Activated naive CD8-positive, alpha-beta T cell treated with anti-CD3 and anti-CD28 coated beads, Interleukin-2, amount 10 ng/mL, durations not matched to agents 7 days and 5 days (primary cell): Measurements from ENCODE around the gene FAM117A. TPM values are rescaled to one million over a fixed set of nuclear protein-coding genes. Genes with fewer than 3 reads are reported as not detected.
"Not testable (repeated sequence)": the region's sequence is repeated elsewhere in the genome, so short reads cannot be mapped to it uniquely, and the experiment has no call there.

Experiments used
- ATAC-seq: fragments of 150-1000 bp; cut with Tn5 transposase; one replicate; pipeline ENCODE4 v1.10.0; 2021; ENCODE audit warnings: low read depth, moderate library complexity
- POLR2A ChIA-PET: fragments of 350-600 bp; sonication (Branson Sonifier 250); formaldehyde crosslinking; loops from one replicate; lab custom pipeline; 2021; ENCODE audit warnings: antibody characterized with exemption; lab: Charles Lee
- DNase-seq: peaks from one replicate; pipeline ENCODE4 v3.0.0; 2021
- H3K27ac Mint-ChIP-seq: one replicate; pipeline ENCODE4 v1.8.0; 2022; ENCODE audit warnings: mild to moderate bottlenecking, mixed read lengths
- H3K27me3 Mint-ChIP-seq: one replicate; pipeline ENCODE4 v1.8.0; 2022; ENCODE audit warnings: mild to moderate bottlenecking, moderate library complexity, mixed read lengths
- H3K36me3 Mint-ChIP-seq: one replicate; pipeline ENCODE4 v1.8.0; 2021; ENCODE audit warnings: mild to moderate bottlenecking, mixed read lengths
- H3K4me1 Mint-ChIP-seq: one replicate; pipeline ENCODE4 v1.8.0; 2021; ENCODE audit warnings: mixed read lengths
- H3K4me3 Mint-ChIP-seq: one replicate; pipeline ENCODE4 v1.8.0; 2022; ENCODE audit warnings: mild to moderate bottlenecking, moderate library complexity, mixed read lengths
- H3K9me3 Mint-ChIP-seq: one replicate; pipeline ENCODE4 v1.8.0; 2021; ENCODE audit warnings: mixed read lengths
- total RNA-seq, 2 experiments: library from RNA; stranded (reverse); gene quantifications; one replicate each; pipeline ENCODE4 v1.2.3, GENCODE V29; 2021

FAM117A gene
- total RNA-seq, 2 experiments from 2014 or later = 47.0 to 57.2 TPM

DNA sequence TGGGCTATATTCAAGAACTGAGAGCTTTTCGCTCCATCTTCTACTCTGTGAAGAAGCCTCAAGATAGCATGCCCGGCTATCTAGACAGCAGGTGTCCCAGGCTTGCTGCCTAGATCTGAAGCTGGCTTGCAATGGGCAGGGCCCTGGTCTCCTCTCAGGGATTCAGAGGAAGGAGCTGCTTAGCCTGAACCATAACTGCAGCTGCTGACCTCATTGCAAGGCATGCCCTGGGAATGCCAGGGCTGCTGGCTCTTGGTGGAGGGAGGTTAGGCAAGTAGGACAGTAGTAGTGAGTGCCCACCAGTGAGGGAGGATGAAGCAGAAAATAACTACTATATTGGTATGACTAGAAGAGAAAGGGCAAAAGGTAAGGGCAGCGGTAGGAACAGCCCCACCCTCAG is 34.9 kb downstream of the FAM117A start:
- H3K9me3 Mint-ChIP-seq = no peaks in the 10 kb centered on the region
- peaks cover 25% of the 10 kb centered on the region for H3K4me1 Mint-ChIP-seq
- H3K27me3 Mint-ChIP-seq = no peaks in the 10 kb centered on the region
- POLR2A ChIA-PET = interaction anchor here (1.1 kb wide), 1 partner anchor 35 kb away, joined by 4 read pairs; the partner anchor contains the start of gene FAM117A
- no peak for DNase-seq
- H3K27ac Mint-ChIP-seq = peak overlapping the region; percentile 52
- H3K36me3 Mint-ChIP-seq = peaks cover 34% of the 10 kb centered on the region
- no peak overlapping the region for H3K4me3 Mint-ChIP-seq
- no peak for ATAC-seq

DNA sequence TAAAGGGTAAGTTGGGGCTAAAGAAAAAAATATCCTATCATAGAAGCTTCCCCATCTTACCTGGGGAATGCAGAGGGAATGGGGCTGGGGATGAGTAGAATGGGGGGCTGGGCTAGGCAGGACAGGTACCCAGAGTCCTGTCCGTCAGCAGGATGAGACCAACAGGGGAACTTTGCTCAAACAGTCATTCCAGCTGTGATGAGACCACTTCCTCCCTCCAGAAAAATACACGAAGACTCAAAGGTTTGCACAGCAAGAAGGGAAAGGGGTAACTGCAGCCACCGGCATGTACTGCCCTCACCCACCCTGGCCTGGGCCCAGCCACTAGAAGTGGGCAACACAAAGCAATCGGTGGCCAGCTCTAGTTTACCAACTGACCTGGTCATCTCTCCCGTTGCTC is 35.5 kb downstream of the FAM117A start:
- H3K36me3 Mint-ChIP-seq = peaks cover 35% of the 10 kb centered on the region
- DNase-seq (no peak), ATAC-seq (no peak)
- H3K27ac Mint-ChIP-seq = peak overlapping the region; percentile 6
- H3K4me1 Mint-ChIP-seq = peaks cover 27% of the 10 kb centered on the region
- no peaks in the 10 kb centered on the region for H3K27me3 Mint-ChIP-seq
- H3K4me3 Mint-ChIP-seq = no peak overlapping the region
- no peaks in the 10 kb centered on the region for H3K9me3 Mint-ChIP-seq
- POLR2A ChIA-PET = interaction anchor here (1.0 to 1.1 kb wide), 2 partner anchors 9 to 36 kb away, joined by 3 to 4 read pairs; partner anchors contain the start of gene FAM117A

DNA sequence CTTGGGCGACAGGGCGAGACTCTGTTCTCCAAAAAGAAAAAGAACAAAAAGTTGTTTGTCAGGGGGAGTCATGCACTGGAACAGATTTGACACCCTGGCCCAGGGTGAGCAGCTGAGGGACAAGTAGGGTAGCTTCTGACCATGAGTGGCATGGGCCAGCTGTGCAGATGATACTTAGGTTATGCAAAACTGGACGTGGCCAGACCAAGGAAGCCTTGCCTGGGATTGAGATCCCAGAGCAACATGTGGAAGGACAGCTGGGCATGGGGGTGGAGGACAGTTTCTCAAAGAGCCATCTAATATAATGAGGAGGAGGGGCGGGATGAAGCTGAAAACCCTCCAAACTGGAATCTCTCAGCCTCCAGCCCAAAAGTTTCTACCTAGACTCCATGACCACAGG is 36.6 kb downstream of the FAM117A start:
- Mint-ChIP-seq H3K4me3 (no peak overlapping the region), H3K36me3 (peaks cover 31% of the 10 kb centered on the region), H3K27me3 (no peaks in the 10 kb centered on the region), H3K9me3 (no peaks in the 10 kb centered on the region), H3K4me1 (peaks cover 28% of the 10 kb centered on the region), H3K27ac (no peak overlapping the region)
- POLR2A ChIA-PET = interaction anchor here (0.5 to 1.2 kb wide), 2 partner anchors 37 to 50 kb away, joined by 3 to 4 read pairs; no protein-coding TSS in a partner anchor
- ATAC-seq = no peak
- DNase-seq = no peak

DNA sequence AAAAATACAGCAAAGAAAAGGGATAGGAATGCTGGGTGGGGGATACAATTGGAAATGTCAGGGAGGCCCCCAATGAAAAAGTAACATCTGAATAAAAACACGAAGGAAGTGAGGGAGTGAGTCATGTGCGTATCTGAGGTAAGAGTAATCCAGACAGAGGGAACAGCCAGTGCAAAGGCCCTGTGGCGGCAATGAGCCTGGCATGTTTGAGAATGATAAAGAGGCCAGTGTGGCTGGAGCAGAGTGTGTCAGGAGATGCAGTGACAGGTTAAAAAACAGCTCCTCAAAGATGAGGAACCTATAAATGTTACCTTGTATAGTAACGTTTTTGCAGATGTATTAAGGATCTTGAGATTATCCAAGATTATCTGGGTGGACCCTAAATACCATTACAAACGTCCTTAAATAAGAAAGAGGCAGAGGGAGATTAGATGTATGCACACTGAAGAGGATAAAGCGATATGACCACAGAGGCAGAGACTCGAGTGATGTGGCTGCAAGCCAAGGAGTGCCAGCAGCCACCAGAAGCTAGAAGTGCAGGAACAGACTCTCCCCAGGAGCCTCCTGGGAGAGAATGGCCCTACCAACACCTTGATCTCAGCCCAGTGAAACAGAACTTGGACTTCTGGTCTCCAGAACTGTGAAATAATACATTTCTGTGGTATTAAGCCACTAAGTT is 38.3 kb downstream of the FAM117A start:
- Mint-ChIP-seq H3K4me1 (peaks cover 23% of the 10 kb centered on the region), H3K27me3 (no peaks in the 10 kb centered on the region), H3K36me3 (peaks cover 25% of the 10 kb centered on the region), H3K9me3 (no peaks in the 10 kb centered on the region), H3K27ac (no peak overlapping the region), H3K4me3 (no peak overlapping the region)
- ATAC-seq (no peak), DNase-seq (no peak)
- POLR2A ChIA-PET = no interaction called here

DNA sequence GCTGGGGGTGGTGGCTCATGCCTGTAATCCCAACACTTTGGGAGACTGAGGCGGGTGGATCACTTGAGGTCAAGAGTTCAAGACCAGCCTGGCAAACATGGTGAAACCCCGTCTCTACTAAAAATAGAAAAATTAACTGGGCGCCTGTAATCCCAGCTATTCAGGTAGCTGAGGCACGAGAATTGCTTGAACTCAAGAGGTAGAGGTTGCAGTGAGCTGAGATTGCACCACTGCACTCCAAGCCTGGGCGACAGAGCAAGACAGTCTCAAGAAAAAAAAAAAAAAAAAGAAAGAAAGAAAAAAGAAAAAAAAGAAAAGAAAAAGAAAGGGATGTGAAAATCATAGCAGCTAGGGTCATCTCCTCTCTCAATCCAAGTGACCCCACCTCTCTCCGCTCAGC is 39.4 kb downstream of the FAM117A start:
- not testable (repeated sequence) for H3K27ac Mint-ChIP-seq, ATAC-seq, H3K4me3 Mint-ChIP-seq, H3K9me3 Mint-ChIP-seq, DNase-seq, H3K27me3 Mint-ChIP-seq
- H3K4me1 Mint-ChIP-seq = peaks cover 20% of the 10 kb centered on the region
- H3K36me3 Mint-ChIP-seq = peaks cover 29% of the 10 kb centered on the region
- POLR2A ChIA-PET = interaction anchor here (0.7 kb wide), 1 partner anchor 39 kb away, joined by 3 read pairs; no protein-coding TSS in a partner anchor

DNA sequence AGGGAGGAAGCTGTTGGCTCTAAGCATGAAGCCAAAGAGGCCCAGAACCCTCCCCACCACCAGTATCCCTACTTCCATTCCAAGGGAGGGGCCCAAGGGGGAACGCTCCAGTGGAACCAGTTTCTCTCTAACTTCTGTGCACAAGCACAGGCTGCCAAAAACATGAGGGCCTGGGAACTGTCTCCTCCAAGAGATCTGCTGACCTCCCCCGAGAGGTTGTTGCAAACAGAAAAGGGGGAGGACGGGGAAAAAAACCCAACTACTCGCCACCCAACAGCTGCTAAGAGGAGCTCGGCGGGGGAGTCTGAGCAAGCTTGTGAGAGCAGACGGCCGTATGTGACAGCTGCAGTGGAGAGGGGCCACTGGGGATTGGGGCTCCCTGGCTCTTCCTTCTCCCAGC is 40.5 kb downstream of the FAM117A start:
- Mint-ChIP-seq H3K27ac (no peak overlapping the region), H3K4me1 (peaks cover 12% of the 10 kb centered on the region), H3K9me3 (no peaks in the 10 kb centered on the region), H3K4me3 (no peak overlapping the region), H3K36me3 (peaks cover 37% of the 10 kb centered on the region), H3K27me3 (no peaks in the 10 kb centered on the region)
- ATAC-seq = no peak
- DNase-seq = no peak
- POLR2A ChIA-PET = no interaction called here

DNA sequence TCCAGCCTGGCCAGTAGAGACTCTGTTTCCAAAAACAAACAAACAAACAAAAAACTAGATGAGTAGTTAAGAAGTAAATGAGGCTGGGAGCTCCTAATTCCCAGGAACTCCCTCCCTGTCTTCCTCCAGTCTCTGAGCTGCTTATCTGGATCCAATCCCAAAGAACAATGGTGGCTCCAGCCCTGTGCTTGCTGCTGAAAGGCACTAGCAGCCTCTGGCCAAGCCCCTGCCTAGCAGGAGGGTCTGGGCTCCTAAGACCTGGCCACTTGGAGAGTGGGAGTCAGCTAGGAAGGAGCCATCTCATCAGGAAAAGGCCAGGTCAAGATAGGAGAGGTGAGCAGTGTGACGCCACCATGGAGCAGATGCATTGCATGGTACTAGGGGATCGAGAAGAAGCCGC is 41.9 kb downstream of the FAM117A start:
- Mint-ChIP-seq H3K27ac (no peak overlapping the region), H3K4me1 (peaks cover 13% of the 10 kb centered on the region), H3K4me3 (no peak overlapping the region), H3K36me3 (peaks cover 48% of the 10 kb centered on the region), H3K27me3 (no peaks in the 10 kb centered on the region), H3K9me3 (no peaks in the 10 kb centered on the region)
- no peak for DNase-seq
- no peak for ATAC-seq
- POLR2A ChIA-PET = interaction anchor here (1.8 kb wide), 1 partner anchor 66 kb away, joined by 4 read pairs; the partner anchor contains the start of gene KAT7

DNA sequence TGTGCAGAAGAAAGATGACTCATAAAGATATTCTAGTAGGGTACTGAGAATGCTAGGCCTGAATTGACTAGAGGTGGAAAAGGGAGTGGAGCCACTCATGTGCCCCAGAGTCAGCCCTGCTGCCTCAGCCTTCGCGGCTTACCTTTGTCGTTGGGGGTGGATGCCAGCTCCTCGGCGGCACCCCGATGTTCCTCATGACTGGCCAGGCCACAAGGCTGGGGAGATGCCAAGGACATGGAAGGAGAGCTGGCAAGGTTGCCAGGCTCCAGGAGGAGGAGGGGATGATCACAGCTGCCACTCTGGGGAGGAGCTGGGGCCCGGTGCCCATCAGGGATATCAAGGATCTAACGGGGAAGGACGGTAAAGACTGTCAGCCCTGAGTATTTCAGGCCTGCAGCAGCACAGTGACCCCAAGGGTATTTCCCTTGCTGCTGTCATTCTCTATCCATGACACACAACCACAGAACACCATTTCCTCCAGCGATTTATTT is 46.5 kb downstream of the FAM117A start:
- Mint-ChIP-seq H3K4me3 (no peak overlapping the region), H3K4me1 (peaks cover 22% of the 10 kb centered on the region)

DNA sequence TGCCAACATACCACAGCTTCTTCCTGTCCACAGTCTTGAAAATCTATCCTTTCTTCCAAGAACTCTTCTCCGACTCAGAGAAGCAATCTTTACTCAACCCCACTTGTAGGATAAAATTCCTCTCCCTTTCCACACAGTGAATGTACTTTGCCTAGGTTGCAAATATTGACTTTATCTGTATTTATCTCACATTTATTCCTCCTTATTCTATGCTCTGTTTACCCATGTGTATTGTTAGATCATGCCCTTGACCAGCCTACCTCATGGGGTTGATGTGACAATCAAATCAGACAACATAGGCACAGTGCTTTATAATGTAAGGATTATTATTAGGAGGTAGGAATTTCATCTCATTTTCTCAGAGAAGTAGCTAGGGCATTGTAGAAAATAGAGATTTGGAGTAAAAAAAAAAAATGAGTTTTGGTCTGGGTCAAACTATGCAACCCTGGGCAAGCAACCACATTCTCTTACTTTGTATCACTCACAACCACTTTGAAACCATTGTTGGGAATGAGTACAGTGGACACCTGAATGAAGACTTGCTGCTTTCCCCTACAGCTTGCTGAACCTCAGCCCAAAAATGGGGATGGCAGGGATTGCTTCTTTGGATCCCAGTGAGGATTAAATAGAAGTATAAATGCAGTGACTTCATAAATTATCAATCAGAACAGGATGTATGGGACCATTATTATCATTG is 47.1 kb downstream of the FAM117A start:
- Mint-ChIP-seq H3K4me3 (no peak overlapping the region), H3K4me1 (peaks cover 22% of the 10 kb centered on the region), H3K27me3 (no peaks in the 10 kb centered on the region), H3K27ac (peak overlapping the region; percentile 55), H3K36me3 (peaks cover 53% of the 10 kb centered on the region), H3K9me3 (no peaks in the 10 kb centered on the region)
- ATAC-seq = no peak
- DNase-seq = no peak
- POLR2A ChIA-PET = interaction anchor here (0.6 to 1.8 kb wide), 3 partner anchors 8 to 71 kb away, joined by 3 to 7 read pairs (median 4); partner anchors contain the start of genes FAM117A and KAT7

More for the DNA sequence above, 46.5 kb downstream of the FAM117A start:
- no peaks in the 10 kb centered on the region for H3K9me3 Mint-ChIP-seq
- H3K36me3 Mint-ChIP-seq = peaks cover 53% of the 10 kb centered on the region
- POLR2A ChIA-PET = interaction anchor here (0.6 to 1.0 kb wide), 2 partner anchors 9 to 47 kb away, joined by 3 to 4 read pairs; partner anchors contain the start of gene FAM117A
- DNase-seq (no peak), ATAC-seq (no peak)
- peak overlapping the region; percentile 38 for H3K27ac Mint-ChIP-seq
- no peaks in the 10 kb centered on the region for H3K27me3 Mint-ChIP-seq

DNA sequence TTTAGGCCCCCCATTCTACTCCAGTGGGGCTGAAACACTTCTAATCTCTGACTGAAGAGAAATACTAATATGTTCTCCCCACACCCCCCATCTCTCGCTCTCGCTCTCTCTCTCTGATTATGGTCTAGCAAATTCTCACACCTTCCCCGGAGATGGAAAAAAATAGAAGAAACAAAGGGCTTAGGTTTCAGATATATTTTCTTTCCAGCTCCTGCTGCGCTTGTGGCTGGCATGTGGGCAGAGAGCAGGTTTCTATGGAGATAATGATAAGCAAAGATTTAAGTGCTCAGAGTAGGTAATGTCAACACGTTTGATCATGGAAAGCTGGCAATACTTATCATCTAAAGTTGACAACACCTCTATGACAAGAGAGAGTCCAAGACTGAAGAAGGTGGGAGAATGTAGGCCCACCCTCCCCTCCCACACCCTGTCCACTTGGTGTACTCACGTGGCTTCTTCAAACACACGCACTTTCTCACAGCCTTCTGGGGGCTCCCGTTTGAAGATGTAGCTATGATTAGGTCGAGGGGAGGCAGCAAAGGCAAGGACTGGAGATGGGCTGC is 48.1 kb downstream of the FAM117A start:
- peaks cover 54% of the 10 kb centered on the region for H3K36me3 Mint-ChIP-seq
- POLR2A ChIA-PET = interaction anchor here (1.4 to 1.8 kb wide), 2 partner anchors 19 to 73 kb away, joined by 5 to 7 read pairs; partner anchors contain the start of gene KAT7
- H3K9me3 Mint-ChIP-seq = no peaks in the 10 kb centered on the region

DNA sequence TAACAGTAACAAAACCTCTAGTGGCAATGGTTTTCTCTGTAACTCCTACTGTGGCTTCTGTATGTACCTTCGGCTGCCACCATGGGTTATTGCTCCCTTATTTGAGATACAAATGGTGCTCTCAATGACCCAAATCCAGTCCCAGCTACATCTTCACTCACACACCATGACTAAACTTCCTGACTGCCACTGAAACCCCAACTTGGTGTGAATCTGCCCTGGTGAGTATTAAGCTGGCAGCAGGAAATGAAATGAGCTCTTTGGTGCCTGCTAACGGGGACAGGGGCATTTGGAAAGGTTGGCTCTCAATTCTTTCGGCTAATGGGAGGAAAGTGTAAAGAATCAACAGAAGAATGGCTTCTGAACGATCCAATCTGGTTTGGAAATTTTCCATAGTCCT is 48.7 kb downstream of the FAM117A start:
- peak; percentile 52 for ATAC-seq
- Mint-ChIP-seq H3K4me1 (peaks cover 22% of the 10 kb centered on the region), H3K27ac (peak overlapping the region; percentile 57), H3K4me3 (no peak overlapping the region), H3K9me3 (no peaks in the 10 kb centered on the region), H3K36me3 (peaks cover 54% of the 10 kb centered on the region), H3K27me3 (no peaks in the 10 kb centered on the region)
- POLR2A ChIA-PET = interaction anchor here (1.4 to 1.8 kb wide), 2 partner anchors 19 to 73 kb away, joined by 5 to 7 read pairs; partner anchors contain the start of gene KAT7
- no peak for DNase-seq

More for the DNA sequence above, 48.1 kb downstream of the FAM117A start:
- peak overlapping the region; percentile 57 for H3K27ac Mint-ChIP-seq
- H3K27me3 Mint-ChIP-seq = no peaks in the 10 kb centered on the region
- no peak for ATAC-seq
- peaks cover 22% of the 10 kb centered on the region for H3K4me1 Mint-ChIP-seq
- DNase-seq = no peak
- no peak overlapping the region for H3K4me3 Mint-ChIP-seq

DNA sequence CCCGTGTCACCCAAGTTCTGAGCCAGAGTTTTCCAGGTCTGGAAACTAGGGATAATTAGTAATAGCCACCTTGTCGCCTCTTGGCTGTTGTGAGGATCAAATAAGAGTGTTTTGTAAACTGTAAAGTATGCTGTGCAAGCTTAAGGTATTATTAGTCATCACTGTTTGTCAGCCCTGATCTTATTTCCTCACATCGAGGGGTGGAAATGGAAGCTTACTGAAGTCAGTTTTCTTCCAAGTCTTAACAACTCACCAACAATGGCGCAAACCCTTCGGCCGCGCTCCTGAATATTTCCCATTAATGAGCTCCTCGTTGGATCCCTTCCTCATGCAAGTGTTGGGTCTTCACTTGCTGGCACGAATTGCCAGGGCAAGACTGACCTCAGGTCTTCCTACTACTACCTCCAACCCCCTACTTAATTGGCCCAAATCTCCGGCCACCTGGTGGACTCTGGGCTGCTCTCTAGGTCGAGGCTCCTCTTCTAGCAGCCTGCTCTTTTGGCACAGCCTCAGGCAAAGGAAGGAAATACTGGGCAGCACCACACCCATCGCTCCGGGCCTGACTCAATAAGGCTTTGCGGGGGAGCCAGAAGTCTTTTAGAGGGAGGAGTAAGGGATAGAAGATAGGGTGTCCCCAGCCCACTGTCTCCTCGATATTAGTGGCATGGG is 55.3 kb downstream of the FAM117A start:
- peaks cover 4% of the 10 kb centered on the region for H3K36me3 Mint-ChIP-seq

More for the DNA sequence above, 55.3 kb downstream of the FAM117A start:
- H3K4me1 Mint-ChIP-seq = peaks cover 34% of the 10 kb centered on the region
- POLR2A ChIA-PET = interaction anchor here (0.6 to 2.4 kb wide), 20 partner anchors 9 to 727 kb away, joined by 3 to 16 read pairs (median 4); partner anchors contain the start of genes FAM117A, KAT7 and PHB1
- DNase-seq = no peak
- no peak for ATAC-seq
- H3K9me3 Mint-ChIP-seq = no peaks in the 10 kb centered on the region
- H3K27me3 Mint-ChIP-seq = no peaks in the 10 kb centered on the region
- H3K4me3 Mint-ChIP-seq = peak overlapping the region; percentile 93
- peak overlapping the region; percentile 98 for H3K27ac Mint-ChIP-seq
